ENCODE results near the gene OPN4.

The OPN4 gene

GRCh38 chr10:86647773-86648703 is 6.3 kb upstream of the OPN4 start:
- no peak for DNase-seq (ENCODE audit: low read depth, low spot score)

- DNase-seq (ENCODE audit: low read depth, low spot score) = no peak
Measured at GRCh38 chr10:86648704-86649427, 5.5 kb upstream of the OPN4 start.

- no peak for DNase-seq (ENCODE audit: low read depth, low spot score)
Measured at GRCh38 chr10:86649471-86650150, 4.7 kb upstream of the OPN4 start.

GRCh38 chr10:86650151-86650550 is 4.2 kb upstream of the OPN4 start:
- no peak for DNase-seq (ENCODE audit: low read depth, low spot score)

GRCh38 chr10:86651021-86651471 is 3.3 kb upstream of the OPN4 start:
- DNase-seq (ENCODE audit: low read depth, low spot score) = no peak

- DNase-seq (ENCODE audit: low read depth, low spot score) = no peak
Measured at GRCh38 chr10:86651631-86652331, 2.6 kb upstream of the OPN4 start.

- DNase-seq (ENCODE audit: low read depth, low spot score) = no peak
Measured at GRCh38 chr10:86652361-86653202, 1.8 kb upstream of the OPN4 start.

GRCh38 chr10:86653379-86653778 is 968 bp upstream of the OPN4 start:
- DNase-seq (ENCODE audit: low read depth, low spot score) = no peak

GRCh38 chr10:86653987-86654386 is 360 bp upstream of the OPN4 start:
- no peak for DNase-seq (ENCODE audit: low read depth, low spot score)

- DNase-seq (ENCODE audit: low read depth, low spot score) = no peak
Measured at GRCh38 chr10:86655173-86655540, 810 bp downstream of the OPN4 start.

- DNase-seq (ENCODE audit: low read depth, low spot score) = no peak
Measured at GRCh38 chr10:86655596-86655995, 1.2 kb downstream of the OPN4 start.

GRCh38 chr10:86657011-86657395 is 2.7 kb downstream of the OPN4 start:
- no peak for DNase-seq (ENCODE audit: low read depth, low spot score)

- no peak for DNase-seq (ENCODE audit: low read depth, low spot score)
Measured at GRCh38 chr10:86657396-86658011, 3.2 kb downstream of the OPN4 start.

- no peak for DNase-seq (ENCODE audit: low read depth, low spot score)
Measured at GRCh38 chr10:86658261-86658741, 4.0 kb downstream of the OPN4 start.

- no peak for DNase-seq (ENCODE audit: low read depth, low spot score)
Measured at GRCh38 chr10:86658751-86659150, 4.4 kb downstream of the OPN4 start.

- no peak for DNase-seq (ENCODE audit: low read depth, low spot score)
Measured at GRCh38 chr10:86659161-86659691, 4.9 kb downstream of the OPN4 start.

- no peak for DNase-seq (ENCODE audit: low read depth, low spot score)
Measured at GRCh38 chr10:86659721-86660453, 5.5 kb downstream of the OPN4 start.

- DNase-seq (ENCODE audit: low read depth, low spot score) = no peak
Measured at GRCh38 chr10:86661161-86662025, 7.0 kb downstream of the OPN4 start.
